Activated T-cell treated with anti-CD3 and anti-CD28 coated beads for 24 hours (primary cell): ENCODE results near the gene SLC28A2.

Experiments used
- DNase-seq: peaks from one replicate; pipeline ENCODE4 v3.0.0-alpha.2; 2020; ENCODE audit warnings: low read depth

Gene SLC28A2

DNA sequence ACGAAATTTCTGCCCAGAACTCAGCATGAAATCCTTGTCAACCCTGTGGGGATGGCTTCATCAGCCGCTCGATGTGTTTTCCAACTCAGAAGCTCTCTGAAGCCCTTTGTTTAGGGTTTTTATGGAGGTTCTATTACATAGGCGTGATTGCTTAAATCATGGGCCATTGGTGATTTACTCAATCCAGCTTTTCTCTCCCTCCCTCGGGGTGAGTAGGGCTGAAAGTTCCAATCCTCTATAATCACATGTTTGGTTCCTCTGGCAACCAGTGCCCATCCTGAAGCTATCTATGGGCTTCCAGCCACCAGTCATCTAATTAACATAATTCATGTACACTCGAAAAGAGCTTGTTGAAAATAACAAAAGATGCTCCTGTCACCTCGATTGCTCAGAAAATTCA, 74.7 kb downstream of the SLC28A2 start:
- no peak for DNase-seq
